DOHH2 (cell line): ENCODE data around the gene WEE1.

Experiments used
- EZH2phosphoT487 ChIP-seq: fragments of 200-600 bp; sonication (generic); IDR thresholded peaks from 2 replicates; pipeline ENCODE4 v1.6.1; 2017; ENCODE audit warnings: borderline replicate concordance, mild to moderate bottlenecking, antibody characterized with exemption, low read length, moderate library complexity, mixed read lengths
- TF ChIP-seq, protein P1 (sequence below): fragments of 200-600 bp; sonication (generic); IDR thresholded peaks from one replicate; pipeline ENCODE4 v1.5.1; 2014; ENCODE audit warnings: antibody characterized with exemption, mild to moderate bottlenecking, low read depth, low read length; ENCODE audit not compliant: poor library complexity, severe bottlenecking

DNA sequence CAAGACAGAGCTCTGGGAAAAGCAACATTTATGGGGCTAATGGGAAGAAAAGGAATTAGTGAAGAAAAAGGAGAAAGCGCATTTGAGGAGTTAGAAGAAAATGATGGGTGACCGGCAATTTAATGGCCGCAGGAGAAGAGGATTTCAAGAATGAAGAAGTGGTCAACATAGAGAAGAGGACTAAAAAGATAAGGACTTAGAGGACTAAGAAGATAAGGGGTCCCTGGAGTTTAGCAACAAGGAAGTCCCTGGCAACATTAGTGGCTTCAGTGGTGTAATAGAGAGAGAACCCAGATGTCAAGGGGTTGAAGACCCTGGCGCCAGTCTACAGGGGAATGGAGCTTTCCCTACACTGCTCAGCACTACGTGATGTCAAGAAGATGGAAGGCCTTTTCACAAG is 32.3 kb downstream of the WEE1 start:
- TF ChIP-seq EZH2phosphoT487: no peak
- TF ChIP-seq, protein P1, sequence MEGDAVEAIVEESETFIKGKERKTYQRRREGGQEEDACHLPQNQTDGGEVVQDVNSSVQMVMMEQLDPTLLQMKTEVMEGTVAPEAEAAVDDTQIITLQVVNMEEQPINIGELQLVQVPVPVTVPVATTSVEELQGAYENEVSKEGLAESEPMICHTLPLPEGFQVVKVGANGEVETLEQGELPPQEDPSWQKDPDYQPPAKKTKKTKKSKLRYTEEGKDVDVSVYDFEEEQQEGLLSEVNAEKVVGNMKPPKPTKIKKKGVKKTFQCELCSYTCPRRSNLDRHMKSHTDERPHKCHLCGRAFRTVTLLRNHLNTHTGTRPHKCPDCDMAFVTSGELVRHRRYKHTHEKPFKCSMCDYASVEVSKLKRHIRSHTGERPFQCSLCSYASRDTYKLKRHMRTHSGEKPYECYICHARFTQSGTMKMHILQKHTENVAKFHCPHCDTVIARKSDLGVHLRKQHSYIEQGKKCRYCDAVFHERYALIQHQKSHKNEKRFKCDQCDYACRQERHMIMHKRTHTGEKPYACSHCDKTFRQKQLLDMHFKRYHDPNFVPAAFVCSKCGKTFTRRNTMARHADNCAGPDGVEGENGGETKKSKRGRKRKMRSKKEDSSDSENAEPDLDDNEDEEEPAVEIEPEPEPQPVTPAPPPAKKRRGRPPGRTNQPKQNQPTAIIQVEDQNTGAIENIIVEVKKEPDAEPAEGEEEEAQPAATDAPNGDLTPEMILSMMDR: no peak
